Fibroblast of mammary gland (primary cell): ENCODE results near the gene OPCML.

Experiments used
- DNase-seq: peaks from one replicate; pipeline ENCODE4 v3.0.0-alpha.2; 2010; ENCODE audit warnings: low read depth
- H3K4me3 ChIP-seq: 2 replicates; pipeline ENCODE4 v1.5.1; 2011; ENCODE audit warnings: low read depth, mild to moderate bottlenecking, low read length, moderate library complexity; ENCODE audit not compliant: control insufficient read depth
- TF ChIP-seq, protein P1 (sequence below): conservative IDR thresholded peaks from 2 replicates; pipeline ENCODE4 v1.5.1; 2011; ENCODE audit warnings: low read depth, low read length, inconsistent platforms; ENCODE audit not compliant: control insufficient read depth, insufficient read depth

The OPCML gene

DNA sequence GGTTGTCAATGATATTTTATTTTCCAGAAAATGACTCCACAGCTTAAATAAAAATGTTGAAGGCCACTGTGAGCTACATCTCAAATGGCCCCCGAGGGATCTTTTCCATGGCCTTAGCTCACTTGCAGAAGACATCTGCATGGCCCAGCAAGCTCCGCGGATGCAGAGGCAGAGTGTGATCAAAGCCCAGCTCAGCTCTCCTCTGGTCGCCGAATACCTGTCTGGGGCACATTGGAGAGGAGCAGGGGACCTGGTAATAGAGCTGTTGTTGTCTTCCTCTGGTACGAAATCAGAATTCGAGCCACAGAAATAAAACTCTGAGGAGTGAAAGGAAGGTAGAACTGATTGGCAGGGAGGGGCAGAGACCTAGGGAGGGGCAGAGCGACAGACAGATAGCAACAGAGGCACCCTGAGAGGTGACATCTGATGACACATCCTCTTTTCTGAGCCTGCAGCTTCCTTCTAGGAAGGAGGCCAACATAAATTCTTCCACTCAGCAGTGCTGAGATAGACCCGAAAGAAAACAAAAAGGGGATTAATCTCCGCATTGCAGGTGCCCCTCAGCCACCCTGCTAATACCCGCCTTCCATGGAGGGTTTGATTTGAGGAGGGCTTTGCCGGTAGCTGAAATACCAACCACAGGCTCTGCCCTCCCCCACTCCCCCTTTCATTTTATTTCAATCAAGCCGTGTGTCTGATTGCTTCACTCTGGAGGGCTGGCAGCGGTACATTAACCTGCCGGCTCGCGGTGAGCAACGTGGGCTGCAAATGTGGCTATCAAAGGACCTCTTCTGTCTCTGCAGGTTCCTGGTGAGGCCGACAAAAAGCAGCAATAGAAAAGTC lies 759.4 kb downstream of the OPCML start:
- H3K4me3 ChIP-seq = no peak overlapping the region
- TF ChIP-seq, protein P1, sequence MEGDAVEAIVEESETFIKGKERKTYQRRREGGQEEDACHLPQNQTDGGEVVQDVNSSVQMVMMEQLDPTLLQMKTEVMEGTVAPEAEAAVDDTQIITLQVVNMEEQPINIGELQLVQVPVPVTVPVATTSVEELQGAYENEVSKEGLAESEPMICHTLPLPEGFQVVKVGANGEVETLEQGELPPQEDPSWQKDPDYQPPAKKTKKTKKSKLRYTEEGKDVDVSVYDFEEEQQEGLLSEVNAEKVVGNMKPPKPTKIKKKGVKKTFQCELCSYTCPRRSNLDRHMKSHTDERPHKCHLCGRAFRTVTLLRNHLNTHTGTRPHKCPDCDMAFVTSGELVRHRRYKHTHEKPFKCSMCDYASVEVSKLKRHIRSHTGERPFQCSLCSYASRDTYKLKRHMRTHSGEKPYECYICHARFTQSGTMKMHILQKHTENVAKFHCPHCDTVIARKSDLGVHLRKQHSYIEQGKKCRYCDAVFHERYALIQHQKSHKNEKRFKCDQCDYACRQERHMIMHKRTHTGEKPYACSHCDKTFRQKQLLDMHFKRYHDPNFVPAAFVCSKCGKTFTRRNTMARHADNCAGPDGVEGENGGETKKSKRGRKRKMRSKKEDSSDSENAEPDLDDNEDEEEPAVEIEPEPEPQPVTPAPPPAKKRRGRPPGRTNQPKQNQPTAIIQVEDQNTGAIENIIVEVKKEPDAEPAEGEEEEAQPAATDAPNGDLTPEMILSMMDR = no peak
- DNase-seq = no peak

DNA sequence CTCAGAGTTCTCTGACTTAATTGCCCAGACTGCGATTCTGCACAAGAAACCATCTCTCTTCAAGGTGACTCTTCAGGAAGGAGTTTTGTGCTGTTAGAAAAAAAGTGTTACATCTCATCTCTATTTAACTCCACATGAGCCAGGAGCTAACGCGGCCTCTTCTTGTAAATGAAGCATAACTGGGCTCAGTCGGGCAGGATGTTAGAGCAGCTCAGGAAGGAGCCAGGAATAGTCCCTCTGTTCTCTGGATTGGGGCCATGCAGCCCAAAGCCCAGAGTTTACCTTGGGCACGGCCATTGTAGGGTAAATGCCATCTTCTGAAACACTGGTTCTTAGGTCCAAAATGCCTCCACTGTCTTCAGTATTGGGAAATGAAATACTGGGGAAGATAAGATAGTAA lies 760.6 kb downstream of the OPCML start:
- TF ChIP-seq, protein P1 = no peak
- no peak overlapping the region for H3K4me3 ChIP-seq
- DNase-seq = no peak

DNA sequence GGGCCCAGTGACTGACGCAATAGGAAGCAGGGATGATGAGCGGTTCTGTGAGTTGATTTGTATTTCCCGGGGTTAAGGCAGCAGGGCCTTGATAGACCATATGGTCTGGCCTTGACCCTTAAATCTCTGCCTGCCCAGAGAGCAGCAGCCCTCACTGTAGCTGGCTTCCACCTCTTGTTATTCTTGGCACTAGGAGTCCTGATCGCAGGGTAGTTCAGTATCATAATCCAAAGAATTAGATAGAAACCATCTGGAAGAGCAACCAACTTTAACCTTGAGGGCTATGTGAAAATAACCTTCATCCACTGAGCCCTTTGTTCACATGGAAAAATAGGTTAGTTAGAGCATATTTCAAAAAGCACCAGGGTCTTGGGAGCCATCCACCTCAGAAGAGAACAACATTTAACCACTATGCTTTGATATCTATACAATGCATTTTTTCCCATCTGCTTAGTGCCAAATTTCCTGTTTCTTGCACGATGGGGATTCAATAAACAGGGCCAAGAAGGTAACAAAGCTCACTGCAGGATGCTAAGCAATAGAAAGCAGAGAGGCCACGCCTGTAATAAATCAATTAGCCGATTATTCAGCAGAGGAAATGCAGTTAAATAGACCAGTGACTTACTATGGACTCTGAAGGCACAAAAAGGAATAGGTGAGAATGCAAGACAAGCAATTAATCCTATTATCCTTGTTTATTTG lies 761.3 kb downstream of the OPCML start:
- DNase-seq = no peak
- H3K4me3 ChIP-seq = no peak overlapping the region
- TF ChIP-seq, protein P1 = no peak

DNA sequence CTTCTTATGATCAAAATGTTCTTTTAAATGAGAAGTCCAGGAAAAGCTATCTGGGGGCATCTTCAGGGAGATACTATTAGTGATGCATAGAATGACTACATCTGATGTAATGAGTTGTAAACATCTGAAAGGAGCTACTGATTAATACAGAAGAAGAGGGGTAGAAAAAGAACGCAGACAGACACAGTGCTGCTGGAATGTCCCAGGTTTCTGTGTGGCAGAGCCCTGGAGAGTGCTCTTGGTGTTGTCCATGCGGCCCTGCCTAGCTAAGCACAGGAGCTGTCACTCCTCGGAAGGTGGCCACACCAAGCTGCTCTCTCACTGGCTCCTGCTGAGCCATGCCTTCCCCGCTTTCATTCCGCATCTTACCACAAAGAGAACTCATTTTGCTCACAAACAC lies 768.8 kb downstream of the OPCML start:
- DNase-seq = no peak
- TF ChIP-seq, protein P1 = no peak
- no peak overlapping the region for H3K4me3 ChIP-seq

DNA sequence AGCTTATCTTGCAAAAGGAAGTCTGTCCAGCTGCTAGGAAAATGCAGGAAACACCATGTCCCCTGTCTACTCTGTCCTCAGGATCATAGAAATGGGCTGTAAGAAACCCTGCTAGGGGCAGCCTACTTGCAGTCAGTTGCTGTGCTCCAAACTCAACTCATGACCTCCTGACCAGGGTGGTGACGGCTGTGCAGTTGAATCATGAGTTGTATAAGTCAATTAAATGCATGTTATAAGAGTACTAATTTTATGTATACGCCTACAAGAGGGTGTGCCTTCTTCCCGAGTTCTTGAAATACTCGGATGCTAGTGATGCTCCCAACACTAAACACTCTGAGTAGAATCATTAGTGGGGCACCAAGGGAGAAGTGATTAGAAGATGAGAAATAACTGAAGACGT lies 776.4 kb downstream of the OPCML start:
- no peak for DNase-seq
- TF ChIP-seq, protein P1 = no peak
- H3K4me3 ChIP-seq = no peak overlapping the region

DNA sequence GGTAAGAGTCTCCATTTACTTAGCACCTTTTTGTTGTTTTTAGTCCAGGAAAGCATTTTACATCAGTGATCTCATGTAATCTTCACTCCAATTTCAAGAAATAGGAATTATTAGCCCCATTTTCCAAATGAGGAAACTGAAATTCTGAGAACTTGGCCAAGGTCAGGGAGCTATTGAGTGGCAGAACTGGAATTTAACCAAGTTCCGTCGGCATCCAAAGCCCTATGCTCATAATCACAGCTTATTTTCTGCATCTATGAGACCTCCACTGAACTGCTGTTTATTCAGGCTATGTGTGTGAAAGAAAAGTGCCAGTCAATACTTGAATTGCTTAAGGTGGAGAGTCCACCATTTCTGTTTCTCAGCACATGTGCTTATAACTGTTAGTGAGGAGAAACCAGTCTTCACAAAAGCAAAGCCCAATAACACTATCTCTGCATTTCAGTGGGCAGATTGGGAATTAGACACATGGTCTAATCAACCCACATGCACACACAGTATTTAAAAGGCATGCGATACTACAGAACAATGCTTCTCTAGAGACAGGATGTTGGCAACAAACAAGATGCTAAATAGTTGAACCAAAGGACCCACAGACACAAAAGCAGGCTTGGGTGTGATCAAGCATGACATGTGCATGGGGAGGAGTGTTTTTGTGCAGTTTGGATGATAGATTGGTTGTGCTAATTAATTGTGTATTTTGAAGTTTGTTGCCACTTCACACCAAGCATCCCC lies 780.6 kb downstream of the OPCML start:
- no peak overlapping the region for H3K4me3 ChIP-seq
- no peak for DNase-seq
- TF ChIP-seq, protein P1 = no peak
